Breast epithelium (tissue), 4 donors: ENCODE data around the gene DNAJB12. TPM values are rescaled to one million over a fixed set of nuclear protein-coding genes. Genes with fewer than 3 reads are reported as not detected.

ENCODE experiments used
- DNase-seq, 2 donors: peaks; one replicate each; pipeline ENCODE4 v3.0.0-alpha.2; 2019; ENCODE audit warnings: low spot score in 2 of 2
- H3K27ac ChIP-seq, 2 donors: fragments of 200-600 bp; sonication (generic) in 1 of 2; one replicate each; pipeline ENCODE4 v1.5.1; 2016 to 2019; ENCODE audit warnings: mild to moderate bottlenecking in 1 of 2
- H3K27me3 ChIP-seq, 2 donors: fragments of 200-600 bp; sonication (generic) in 1 of 2; one replicate each; pipeline versions ENCODE4 v1.5.1 to v1.6.0; 2017 to 2019; ENCODE audit warnings: control low read depth in 1 of 2, mild to moderate bottlenecking in 1 of 2
- H3K36me3 ChIP-seq: fragments of 200-600 bp; one replicate; pipeline ENCODE4 v1.5.1; 2019
- H3K4me1 ChIP-seq, 2 donors: fragments of 200-600 bp; sonication (generic); one replicate each; pipeline ENCODE4 v1.5.1; 2016 to 2019; ENCODE audit warnings: control low read depth in 1 of 2
- H3K4me3 ChIP-seq, 3 donors: fragments of 200-600 bp; sonication (generic); 1 replicate in 2 of 3; 2 replicates in 1 of 3; pipeline ENCODE4 v1.5.1; 2016 to 2019; ENCODE audit warnings: mild to moderate bottlenecking in 3 of 3, moderate library complexity in 2 of 3
- H3K9me3 ChIP-seq, 2 donors: fragments of 200-600 bp; sonication (generic) in 1 of 2; one replicate each; pipeline ENCODE4 v1.5.1; 2016 to 2019; ENCODE audit warnings: control low read depth in 1 of 2
- CTCF ChIP-seq, 3 donors: fragments of 450-650 bp; IDR thresholded peaks; one replicate each; pipeline ENCODE4 v1.5.1; 2016 to 2017; ENCODE audit warnings: antibody characterized with exemption in 3 of 3, mild to moderate bottlenecking in 3 of 3, moderate library complexity in 3 of 3
- POLR2A ChIP-seq: fragments of 450-650 bp; IDR thresholded peaks from one replicate; pipeline ENCODE4 v1.6.1; 2016; ENCODE audit warnings: antibody characterized with exemption, mild to moderate bottlenecking, moderate library complexity
- POLR2AphosphoS5 ChIP-seq, 3 donors: sonication (generic); formaldehyde crosslinking; IDR thresholded peaks; one replicate each; pipeline ENCODE4 v1.6.1; 2017; ENCODE audit warnings: antibody characterized with exemption in 3 of 3
- intact Hi-C: fragments of 100-400 bp; cut with DNase I; formaldehyde crosslinking; loops from one replicate; pipeline ENCODE4 v1.15.1; 2023; ENCODE audit warnings: low total_unique reads
- total RNA-seq, 3 donors: library from RNA; depleted of rRNA; stranded (reverse); fragments of >200 nt; gene quantifications; one replicate each; pipeline ENCODE4 v1.1.0, GENCODE V29; 2016

The DNAJB12 gene
- total RNA-seq, 3 donors from 2014 or later: 38.4 to 48.1 (median 38.7) TPM

GRCh38 chr10:72312865-72313391 is 41.8 kb downstream of the DNAJB12 start:
- Histone ChIP-seq H3K27me3 (no peaks in the 10 kb centered on the region), H3K36me3 (no peaks in the 10 kb centered on the region), H3K9me3 (no peaks in the 10 kb centered on the region), H3K4me1 (peaks cover 22 to 23% of the 10 kb centered on the region in 2 donors), H3K4me3 (no peak overlapping the region), H3K27ac (no peak overlapping the region)
- intact Hi-C loops: no loop called here
- DNase-seq: no peak
- TF ChIP-seq POLR2A (no peak), POLR2AphosphoS5 (IDR thresholded peaks at IDR 0.05) (no peak), CTCF (IDR thresholded peaks at IDR 0.05) (no peak)

- H3K9me3 ChIP-seq: no peaks in the 10 kb centered on the region
- no peak for TF ChIP-seq POLR2AphosphoS5 (IDR thresholded peaks at IDR 0.05)
- TF ChIP-seq CTCF (IDR thresholded peaks at IDR 0.05): no peak
- no peak for TF ChIP-seq POLR2A
- peaks cover 17% of the 10 kb centered on the region in 2 donors for H3K4me1 ChIP-seq
- intact Hi-C loops: no loop called here
- no peak overlapping the region for H3K4me3 ChIP-seq
- H3K27ac ChIP-seq: no peak overlapping the region
- no peaks in the 10 kb centered on the region for H3K27me3 ChIP-seq
- no peak for DNase-seq
- no peaks in the 10 kb centered on the region for H3K36me3 ChIP-seq
These were observed 43.1 kb downstream of the DNAJB12 start for GRCh38 chr10:72311667-72312066.

GRCh38 chr10:72310636-72311035 is 44.1 kb downstream of the DNAJB12 start:
- no peak for TF ChIP-seq CTCF (IDR thresholded peaks at IDR 0.05)
- TF ChIP-seq POLR2AphosphoS5 (IDR thresholded peaks at IDR 0.05): no peak
- no peak for TF ChIP-seq POLR2A
- no peak for DNase-seq
- H3K36me3 ChIP-seq: no peaks in the 10 kb centered on the region
- H3K4me3 ChIP-seq: no peak overlapping the region
- H3K4me1 ChIP-seq: peaks cover 7 to 14% of the 10 kb centered on the region in 2 donors
- intact Hi-C loops: no loop called here
- peak overlapping the region; percentile 45 to 48 for H3K27ac ChIP-seq
- H3K27me3 ChIP-seq: no peaks in the 10 kb centered on the region
- no peaks in the 10 kb centered on the region for H3K9me3 ChIP-seq

- H3K4me1 ChIP-seq: peaks cover 3 to 14% of the 10 kb centered on the region in 2 donors
These were observed 44.5 kb downstream of the DNAJB12 start for GRCh38 chr10:72310241-72310633.

More at GRCh38 chr10:72310241-72310633, 44.5 kb downstream of the DNAJB12 start:
- no peaks in the 10 kb centered on the region for H3K9me3 ChIP-seq
- intact Hi-C loops: no loop called here
- DNase-seq: no peak
- no peaks in the 10 kb centered on the region for H3K27me3 ChIP-seq
- no peak for TF ChIP-seq POLR2AphosphoS5 (IDR thresholded peaks at IDR 0.05)
- TF ChIP-seq CTCF (IDR thresholded peaks at IDR 0.05): no peak
- no peak for TF ChIP-seq POLR2A
- H3K4me3 ChIP-seq: no peak overlapping the region
- peak overlapping the region; percentile 45 to 48 for H3K27ac ChIP-seq
- no peaks in the 10 kb centered on the region for H3K36me3 ChIP-seq
